H1 (cell line): Measurements from ENCODE around the gene MGAT4B. TPM values are rescaled to one million over a fixed set of nuclear protein-coding genes. Genes with fewer than 3 reads are reported as not detected.
A peak's percentile ranks its signal among the peaks of the same experiment; 100 is the strongest.

ENCODE experiments used
- CTCF ChIA-PET: fragments of 300-600 bp; sonication (Branson Sonifier 250); formaldehyde crosslinking; loops from one replicate; lab custom pipeline; 2021; ENCODE audit not compliant: partially characterized antibody; lab: Charles Lee
- POLR2A ChIA-PET: fragments of 300-600 bp; sonication (Branson Sonifier 250); formaldehyde crosslinking; loops from one replicate; lab custom pipeline; 2021; ENCODE audit warnings: inconsistent platforms; ENCODE audit not compliant: partially characterized antibody; lab: Charles Lee
- DNase-seq, 2 experiments: peaks; one replicate each; pipeline versions ENCODE4 v3.0.0 to v3.0.0-alpha.2; 2010 to 2022; ENCODE audit warnings: low spot score in 2 of 2, low read depth in 1 of 2, mixed read lengths in 1 of 2
- FAIRE-seq: peaks from 2 replicates; lab custom pipeline; 2011; peaks lifted over from hg19 to GRCh38; lab: Jason Lieb, UNC
- H2AFZ ChIP-seq: 2 replicates; pipeline ENCODE4 v1.8.1; 2012; ENCODE audit warnings: low read length, inconsistent platforms
- H2AK5ac ChIP-seq: 2 replicates; pipeline ENCODE4 v1.6.1; 2013; ENCODE audit warnings: low read depth, low read length
- H2BK120ac ChIP-seq: replicated peaks from 2 replicates; pipeline ENCODE3; 2013; ENCODE audit warnings: low read depth, low read length, inconsistent platforms
- H2BK12ac ChIP-seq: 2 replicates; pipeline ENCODE4 v1.6.1; 2013; ENCODE audit warnings: low read depth, low read length
- H2BK15ac ChIP-seq: 2 replicates; pipeline ENCODE4 v1.6.1; 2013; ENCODE audit warnings: low read length
- H2BK20ac ChIP-seq: 2 replicates; pipeline ENCODE4 v1.6.1; 2013; ENCODE audit warnings: low read length
- H2BK5ac ChIP-seq: 2 replicates; pipeline ENCODE4 v1.6.1; 2013; ENCODE audit warnings: low read depth, low read length
- H3K14ac ChIP-seq: 2 replicates; pipeline ENCODE4 v1.6.1; 2013; ENCODE audit warnings: inconsistent platforms; ENCODE audit not compliant: insufficient read length
- H3K18ac ChIP-seq: 2 replicates; pipeline ENCODE4 v1.6.1; 2013; ENCODE audit warnings: low read length; ENCODE audit errors: extremely low read depth
- H3K23ac ChIP-seq: 2 replicates; pipeline ENCODE4 v1.6.1; 2013; ENCODE audit warnings: inconsistent platforms; ENCODE audit not compliant: insufficient read length
- H3K23me2 ChIP-seq: 2 replicates; pipeline ENCODE4 v1.6.1; 2013; ENCODE audit warnings: low read depth, low read length
- H3K27ac ChIP-seq: 2 replicates; pipeline ENCODE4 v1.6.1; 2011; ENCODE audit warnings: low read depth, low read length, inconsistent platforms
- H3K27me3 ChIP-seq, 4 experiments: replicated peaks in 1 of 4; 1 replicate in 1 of 4; 2 replicates in 3 of 4; pipeline versions ENCODE4 v1.6.1 to v1.8.1; 2011 to 2013; ENCODE audit warnings: low read length in 3 of 4, mild to moderate bottlenecking in 3 of 4, inconsistent platforms in 2 of 4, mixed read lengths in 2 of 4, moderate library complexity in 1 of 4; ENCODE audit not compliant: control insufficient read depth in 3 of 4, insufficient read depth in 3 of 4; ENCODE audit errors: extremely low read depth in 1 of 4
- H3K36me3 ChIP-seq, 4 experiments: 2 replicates each; pipeline versions ENCODE4 v1.6.1 to v1.8.1; 2011 to 2013; ENCODE audit warnings: mild to moderate bottlenecking in 4 of 4, low read length in 3 of 4, moderate library complexity in 2 of 4, control low read depth in 1 of 4, inconsistent platforms in 1 of 4; ENCODE audit not compliant: insufficient read depth in 4 of 4, control insufficient read depth in 2 of 4
- H3K4ac ChIP-seq: replicated peaks from 2 replicates; pipeline ENCODE3; 2013; ENCODE audit warnings: low read length, low read depth, mixed read lengths, inconsistent platforms; ENCODE audit not compliant: insufficient read length
- H3K4me1 ChIP-seq, 4 experiments: replicated peaks in 1 of 4; 1 replicate in 1 of 4; 2 replicates in 3 of 4; pipeline versions ENCODE4 v1.6.1 to v1.8.1; 2011 to 2013; ENCODE audit warnings: low read length in 3 of 4, inconsistent platforms in 2 of 4, mixed read lengths in 1 of 4; ENCODE audit not compliant: insufficient read depth in 4 of 4, control insufficient read depth in 3 of 4
- H3K4me2 ChIP-seq, 2 experiments: 2 replicates each; pipeline versions ENCODE4 v1.6.1 to v1.8.1; 2011 to 2013; ENCODE audit warnings: low read depth in 2 of 2, low read length in 2 of 2, control low read depth in 1 of 2, inconsistent platforms in 1 of 2, mild to moderate bottlenecking in 1 of 2; ENCODE audit not compliant: insufficient read depth in 1 of 2
- H3K4me3 ChIP-seq, 4 experiments: fragments of 200-600, 300-600 bp in 1 of 4; sonication (generic), shearing (Covaris generic), sonication (Bioruptor Twin) in 1 of 4; 2 replicates each; pipeline versions ENCODE4 v1.5.1 to v1.8.1; 2011 to 2016; ENCODE audit warnings: low read length in 4 of 4, low read depth in 3 of 4, control low read depth in 2 of 4, inconsistent platforms in 2 of 4, mild to moderate bottlenecking in 2 of 4, mixed read lengths in 1 of 4, moderate library complexity in 1 of 4; ENCODE audit not compliant: insufficient read depth in 2 of 4; ENCODE audit errors: extremely low read depth in 1 of 4
- H3K56ac ChIP-seq: replicated peaks from 2 replicates; pipeline ENCODE3; 2013; ENCODE audit warnings: low read depth, mild to moderate bottlenecking, mixed read lengths, low read length, inconsistent platforms; ENCODE audit not compliant: insufficient read length
- H3K79me1 ChIP-seq: 2 replicates; pipeline ENCODE4 v1.6.1; 2013; ENCODE audit warnings: low read depth, low read length, control low read depth
- H3K79me2 ChIP-seq, 2 experiments: 2 replicates each; pipeline versions ENCODE4 v1.6.1 to v1.8.1; 2012 to 2013; ENCODE audit warnings: low read length in 2 of 2, mild to moderate bottlenecking in 2 of 2, inconsistent platforms in 1 of 2; ENCODE audit not compliant: insufficient read depth in 2 of 2, control insufficient read depth in 1 of 2
- H3K9ac ChIP-seq, 4 experiments: replicated peaks in 1 of 4; 1 replicate in 1 of 4; 2 replicates in 3 of 4; pipeline versions ENCODE4 v1.6.1 to v1.8.1; 2011 to 2013; ENCODE audit warnings: low read depth in 3 of 4, low read length in 3 of 4, control low read depth in 2 of 4, mild to moderate bottlenecking in 2 of 4, moderate library complexity in 2 of 4, inconsistent platforms in 1 of 4; ENCODE audit errors: extremely low read depth in 1 of 4
- H3K9me3 ChIP-seq, 2 experiments: 2 replicates each; pipeline versions ENCODE4 v1.6.1 to v1.8.1; 2012 to 2013; ENCODE audit warnings: mild to moderate bottlenecking in 2 of 2, moderate library complexity in 2 of 2, control low read depth in 1 of 2, inconsistent platforms in 1 of 2, low read depth in 1 of 2, low read length in 1 of 2, mixed read lengths in 1 of 2; ENCODE audit not compliant: insufficient read depth in 2 of 2
- H4K20me1 ChIP-seq, 2 experiments: replicated peaks in 1 of 2; 2 replicates each; pipeline versions ENCODE3 to v1.8.1; 2011 to 2013; ENCODE audit warnings: inconsistent platforms in 2 of 2, low read length in 2 of 2, mild to moderate bottlenecking in 1 of 2; ENCODE audit not compliant: insufficient read depth in 2 of 2, control insufficient read depth in 1 of 2
- H4K5ac ChIP-seq: 2 replicates; pipeline ENCODE4 v1.6.1; 2013; ENCODE audit warnings: low read length, low read depth, mixed read lengths, inconsistent platforms; ENCODE audit not compliant: insufficient read length
- H4K8ac ChIP-seq: 2 replicates; pipeline ENCODE4 v1.8.0; 2013; ENCODE audit warnings: mild to moderate bottlenecking, moderate library complexity, low read length, inconsistent platforms; ENCODE audit not compliant: insufficient read depth; ENCODE audit errors: extremely low read depth
- H4K91ac ChIP-seq: replicated peaks from 2 replicates; pipeline ENCODE3; 2013; ENCODE audit warnings: low read length, mixed read lengths, inconsistent platforms; ENCODE audit not compliant: insufficient read length
- EP300 ChIP-seq, 2 experiments: IDR thresholded peaks; 1 replicate in 1 of 2; 2 replicates in 1 of 2; pipeline ENCODE4 v1.6.1; 2011 to 2012; ENCODE audit warnings: low read depth in 2 of 2, low read length in 2 of 2, mild to moderate bottlenecking in 2 of 2, borderline replicate concordance in 1 of 2, inconsistent platforms in 1 of 2, moderate library complexity in 1 of 2
- JUN ChIP-seq: IDR thresholded peaks from 2 replicates; pipeline ENCODE4 v1.6.1; 2011; ENCODE audit warnings: low read depth, mild to moderate bottlenecking, improper control_type of control experiment, low read length
- SAP30 ChIP-seq: fragments of 300-600 bp; sonication (generic); IDR thresholded peaks from 2 replicates; pipeline ENCODE4 v1.7.1; 2012; ENCODE audit warnings: low read length, moderate library complexity, mild to moderate bottlenecking, inconsistent platforms; ENCODE audit not compliant: insufficient read depth, insufficient replicate concordance
- TCF12 ChIP-seq: IDR thresholded peaks from 2 replicates; pipeline ENCODE4 v1.6.1; 2011; ENCODE audit warnings: low read depth, mild to moderate bottlenecking, low read length
- WGBS, 2 experiments: shearing (Covaris generic) in 1 of 2; methylation state at CpG; one replicate each; pipeline versions ENCODE4 v1.1.6 to v1.1.7; 2013 to 2015; ENCODE audit warnings: low lambda C conversion rate in 2 of 2, mixed read lengths in 2 of 2, inconsistent platforms in 1 of 2, low coverage in 1 of 2, missing lambda C conversion rate in 1 of 2; ENCODE audit not compliant: insufficient replicate concordance in 2 of 2, insufficient coverage in 1 of 2, insufficient read length in 1 of 2; ENCODE audit errors: extremely low coverage in 1 of 2, missing lambda C conversion rate in 1 of 2; 5-methylcytosine and 5-hydroxymethylcytosine counted together
- polyA plus RNA-seq, 7 experiments: library from polyadenylated mRNA; depleted of rRNA in 3 of 7; stranded (reverse) in 5 of 7; unstranded in 2 of 7; fragments of >200 nt in 5 of 7; fragments of 200-250 nt in 2 of 7; gene quantifications; 1 replicate in 5 of 7; 2 replicates in 1 of 7; 4 replicates in 1 of 7; pipeline versions ENCODE4 v1.2.1 to v1.2.3, GENCODE V29; 2011 to 2013; ENCODE audit warnings: missing spikeins in 2 of 7, mixed read lengths in 2 of 7
- total RNA-seq: library from RNA; stranded (reverse); fragmentation: NEBNext Ultra II Directional; extraction: Animal tissue kit (Norgen Biotek cat#: 25700); gene quantifications from 2 replicates; pipeline ENCODE4 v1.2.1, GENCODE V29; 2021

The MGAT4B gene
- total and polyA plus RNA-seq, 2 of the 8 experiments (the other 6 are each of a cell fraction or from before 2014, with no cell fraction given) = 116 to 128 TPM

DNA sequence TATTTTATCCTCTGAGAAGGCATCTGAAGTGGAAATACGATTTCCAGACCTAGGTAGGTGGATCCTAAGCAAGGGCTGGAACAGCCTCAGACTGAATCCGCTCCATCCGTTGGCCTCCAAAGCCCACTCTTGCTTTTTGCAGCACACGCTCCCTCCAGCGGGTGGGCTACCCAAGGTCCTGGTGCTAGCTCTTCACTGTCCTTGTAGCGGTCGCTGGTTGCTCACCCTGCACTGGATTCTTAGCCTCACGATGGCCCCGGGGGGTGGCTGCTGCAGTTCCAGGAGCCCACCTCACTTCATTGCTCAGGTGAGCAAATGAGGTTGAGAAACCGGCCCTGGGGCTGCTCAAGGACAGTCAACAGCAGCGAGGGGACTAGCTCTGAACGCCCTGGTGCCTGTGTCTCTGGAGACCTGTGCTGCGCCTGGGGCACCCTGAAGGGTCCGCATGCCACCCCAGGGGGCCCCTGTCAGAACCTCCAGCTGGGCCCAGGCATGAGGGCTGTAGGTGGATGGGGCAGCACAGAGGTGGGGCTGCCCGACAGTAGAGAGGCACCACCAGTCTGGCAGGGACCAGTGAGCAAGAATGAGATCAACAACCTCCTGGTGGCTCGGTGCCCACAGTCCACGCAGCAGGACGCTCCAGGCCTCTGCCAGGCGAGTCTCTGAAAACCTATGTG is 4.3 kb downstream of the MGAT4B start:
- Histone ChIP-seq H2BK20ac (no peak overlapping the region), H3K23ac (no peak overlapping the region), H3K4ac (peak overlapping the region; percentile 53), H3K9ac (no peak overlapping the region), H3K23me2 (peaks cover 10% of the 10 kb centered on the region; the same call in 1 of the 2 replicates), H2BK120ac (no peak overlapping the region), H3K36me3 (peaks cover 12 to 29% (median 24%) of the 10 kb centered on the region in 4 experiments), H3K18ac (no peak overlapping the region; the same call in 1 of the 2 replicates), H3K4me2 (peak overlapping the region; percentile 52 to 59; a peak in 3 of 4 replicates), H3K4me1 (peaks cover 0 to 32% (median 30%) of the 10 kb centered on the region in 4 experiments; a peak in 6 of 7 replicates), H2AK5ac (no peak overlapping the region), H3K14ac (no peak overlapping the region), H3K79me1 (peaks cover 11% of the 10 kb centered on the region), H2BK5ac (no peak overlapping the region), H3K27ac (no peak overlapping the region), H2BK12ac (peak overlapping the region; percentile 17; the same call in 1 of the 2 replicates), H4K5ac (no peak overlapping the region), H2BK15ac (no peak overlapping the region), H4K91ac (no peak overlapping the region), H4K8ac (peak overlapping the region; percentile 35; the same call in 1 of the 2 replicates), H3K56ac (no peak overlapping the region), H3K4me3 (peak overlapping the region in 1 of 4 experiments; percentile 42; a peak in 1 of 8 replicates), H4K20me1 (peaks cover 8 to 29% of the 10 kb centered on the region in 2 experiments), H3K79me2 (peaks cover 0 to 22% of the 10 kb centered on the region in 2 experiments; a peak in 2 of 4 replicates), H3K27me3 (no peaks in the 10 kb centered on the region), H3K9me3 (no peaks in the 10 kb centered on the region), H2AFZ (no peak overlapping the region)
- FAIRE-seq = no peak
- CTCF ChIA-PET = interaction anchor here (0.6 to 3.9 kb wide), 30 partner anchors 9 to 201 kb away, joined by 3 to 23 read pairs (median 5); partner anchors contain the start of genes MAML1 and SQSTM1
- POLR2A ChIA-PET = interaction anchor here (0.6 to 16.9 kb wide), 8 partner anchors 14 to 181 kb away, joined by 3 to 207 read pairs (median 4); partner anchors contain the start of genes MAML1 and SQSTM1
- WGBS, 2 experiments = 90% methylated on average over 19 of the region's 19 CpGs; no CpG with 5 or more reads in 1 of the 2 experiments
- DNase-seq = no peak
- TF ChIP-seq EP300 (IDR thresholded peaks at IDR 0.05; ENCODE audit: borderline replicate concordance in 1 of 2, low read depth in 2 of 2, low read length in 2 of 2) = no peak
- TF ChIP-seq SAP30 = no peak
- no peak for TF ChIP-seq JUN
- TF ChIP-seq TCF12 = no peak
